KG1 (cell line): ENCODE measurements around the gene HMX1.

ENCODE experiments used
- DNase-seq: peaks from one replicate; lab custom pipeline; 2025; lab: John Stamatoyannopoulos, UW

Gene HMX1

DNA sequence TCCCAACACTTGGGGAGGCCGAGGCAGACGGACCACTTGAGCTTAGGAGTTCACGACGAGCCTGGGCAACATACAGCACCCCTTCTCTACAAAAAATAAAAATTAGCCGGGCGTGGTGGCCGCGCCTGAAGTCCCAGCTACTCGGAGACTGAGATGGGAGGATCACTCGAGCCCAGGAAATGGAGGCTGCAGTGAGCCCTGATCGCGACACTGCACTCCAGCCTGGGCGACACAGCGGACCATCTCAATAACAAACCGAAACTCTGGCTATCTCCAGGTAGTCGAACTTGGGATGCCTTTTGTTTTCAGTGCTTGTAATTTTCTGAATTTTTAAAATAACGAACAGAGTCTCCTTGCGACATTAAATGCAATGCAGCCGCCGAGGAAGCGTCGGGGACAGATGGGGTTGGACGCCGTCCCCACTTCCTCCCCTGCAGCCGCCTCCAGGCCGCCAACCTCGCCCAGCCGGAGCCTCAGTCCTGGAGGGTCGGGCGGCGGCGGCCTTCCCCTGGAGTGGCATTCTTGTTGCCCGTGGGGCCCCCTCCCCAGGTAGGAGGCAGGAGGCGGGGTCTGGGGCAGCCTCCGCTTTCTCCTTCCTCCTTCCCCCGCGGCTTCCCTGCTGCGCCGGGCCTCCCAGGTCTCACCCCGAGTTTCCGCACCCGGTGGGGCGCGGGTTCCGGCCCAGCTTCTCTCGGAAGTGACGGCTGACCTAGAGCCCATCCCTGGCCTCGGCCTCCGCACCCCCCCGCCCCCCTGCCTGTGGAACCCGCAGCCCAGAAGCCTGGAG lies 14.6 kb downstream of the HMX1 start:
- DNase-seq = no peak

DNA sequence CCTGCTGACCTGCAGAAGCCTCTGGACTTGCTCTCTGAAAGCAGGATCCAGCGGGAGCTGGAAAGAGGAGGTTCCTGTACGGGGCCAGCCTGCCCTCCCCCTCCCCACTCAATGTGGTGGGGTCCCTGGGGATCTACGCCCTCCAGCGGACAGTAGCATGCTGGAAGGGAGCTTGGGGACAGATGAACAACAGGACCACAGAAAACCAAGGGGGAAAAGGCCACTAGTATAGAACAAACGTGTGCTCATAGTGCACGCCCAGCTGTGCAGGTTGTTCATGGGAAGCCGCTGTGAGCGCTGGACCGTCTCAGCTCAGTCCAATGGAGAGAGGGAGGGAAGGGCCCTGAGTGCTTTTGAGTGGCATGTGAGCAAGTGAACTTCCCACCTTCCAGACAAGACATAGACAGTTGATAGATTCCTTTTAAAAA lies 15.8 kb downstream of the HMX1 start:
- DNase-seq = no peak

DNA sequence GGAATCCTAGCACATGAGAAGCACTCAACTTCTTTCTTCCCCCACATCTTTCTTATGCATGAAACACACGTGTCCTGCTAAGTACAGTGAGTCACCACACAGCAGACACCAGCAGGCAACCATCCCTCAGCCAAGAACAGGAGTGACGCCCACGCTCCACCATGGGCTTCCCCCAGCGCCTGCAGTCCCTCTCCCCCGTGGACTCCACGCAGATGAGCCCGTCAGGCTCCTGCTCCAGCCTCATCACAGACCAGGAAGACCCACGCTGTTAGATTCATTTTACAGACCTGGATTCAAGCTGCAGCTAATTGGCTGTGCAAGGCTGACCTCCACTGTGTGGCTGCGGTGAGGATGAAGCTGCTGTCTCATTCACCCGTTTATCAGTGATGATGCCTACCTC lies 16.7 kb downstream of the HMX1 start:
- DNase-seq = no peak

DNA sequence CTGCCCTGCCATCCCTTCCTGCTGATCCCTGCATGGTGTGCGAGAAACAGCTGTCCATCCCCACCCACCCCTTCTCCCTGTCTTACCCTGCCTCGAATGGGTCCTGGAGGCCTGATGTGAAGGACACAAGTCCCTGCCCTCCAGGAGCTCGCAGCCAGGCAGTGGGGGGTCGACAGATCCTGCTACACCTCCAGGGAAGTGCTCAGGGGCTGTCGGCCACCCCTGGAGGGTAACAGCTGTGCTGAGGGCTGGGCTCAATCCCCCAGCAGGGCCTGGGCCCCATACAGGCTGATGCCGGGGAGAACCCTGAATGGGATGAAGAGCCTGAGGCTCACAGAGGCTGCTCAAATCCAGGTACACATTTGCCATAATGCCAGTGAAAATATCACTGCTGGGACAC lies 17.6 kb downstream of the HMX1 start:
- no peak for DNase-seq

DNA sequence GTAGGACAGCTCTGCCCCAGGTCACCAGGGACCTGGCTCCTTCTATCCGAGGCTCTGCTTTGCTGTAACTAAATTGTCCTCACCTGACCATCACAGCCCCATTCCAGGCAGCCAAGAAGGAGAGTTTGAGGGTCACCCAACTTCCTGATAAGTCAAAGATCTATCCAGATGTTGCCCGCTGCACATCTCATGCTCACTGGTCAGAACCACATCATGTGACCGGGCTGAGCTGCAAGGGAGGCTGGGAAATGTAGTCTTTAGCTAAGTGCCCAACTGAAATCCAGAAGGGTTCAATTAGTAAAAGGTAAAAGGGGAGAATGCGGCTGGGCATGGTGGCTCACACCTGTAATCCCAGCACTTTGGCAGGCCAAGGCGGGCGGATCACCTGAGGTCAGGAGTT lies 18.4 kb downstream of the HMX1 start:
- DNase-seq = no peak

DNA sequence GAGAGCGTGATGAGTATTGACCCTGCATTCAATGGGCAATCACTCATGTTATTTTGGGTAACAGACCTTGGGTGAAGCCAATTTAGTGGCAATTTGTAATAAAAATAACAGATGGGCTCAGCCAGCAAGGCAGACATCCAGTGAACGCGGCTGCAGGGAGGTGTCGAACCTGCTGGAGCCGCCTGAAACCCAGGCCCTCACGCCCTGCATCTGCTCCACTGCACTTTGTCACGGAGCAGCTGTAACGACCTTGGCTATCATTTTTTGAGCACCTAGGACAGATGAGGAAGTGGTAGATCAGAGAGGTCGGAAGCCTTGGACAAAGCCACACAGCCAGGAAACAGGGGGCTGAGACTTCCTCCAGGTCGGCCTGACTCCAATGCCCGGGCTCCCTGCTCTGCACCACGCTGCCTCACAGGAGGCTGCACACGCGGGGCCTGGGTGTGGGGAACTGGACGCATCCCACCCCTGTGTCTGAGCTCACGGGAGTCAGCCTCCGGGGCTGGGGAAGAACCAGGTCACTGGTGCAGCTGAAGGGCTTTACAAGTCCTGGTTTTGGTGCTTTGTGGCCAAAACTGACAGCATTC lies 19.4 kb downstream of the HMX1 start:
- DNase-seq = no peak

DNA sequence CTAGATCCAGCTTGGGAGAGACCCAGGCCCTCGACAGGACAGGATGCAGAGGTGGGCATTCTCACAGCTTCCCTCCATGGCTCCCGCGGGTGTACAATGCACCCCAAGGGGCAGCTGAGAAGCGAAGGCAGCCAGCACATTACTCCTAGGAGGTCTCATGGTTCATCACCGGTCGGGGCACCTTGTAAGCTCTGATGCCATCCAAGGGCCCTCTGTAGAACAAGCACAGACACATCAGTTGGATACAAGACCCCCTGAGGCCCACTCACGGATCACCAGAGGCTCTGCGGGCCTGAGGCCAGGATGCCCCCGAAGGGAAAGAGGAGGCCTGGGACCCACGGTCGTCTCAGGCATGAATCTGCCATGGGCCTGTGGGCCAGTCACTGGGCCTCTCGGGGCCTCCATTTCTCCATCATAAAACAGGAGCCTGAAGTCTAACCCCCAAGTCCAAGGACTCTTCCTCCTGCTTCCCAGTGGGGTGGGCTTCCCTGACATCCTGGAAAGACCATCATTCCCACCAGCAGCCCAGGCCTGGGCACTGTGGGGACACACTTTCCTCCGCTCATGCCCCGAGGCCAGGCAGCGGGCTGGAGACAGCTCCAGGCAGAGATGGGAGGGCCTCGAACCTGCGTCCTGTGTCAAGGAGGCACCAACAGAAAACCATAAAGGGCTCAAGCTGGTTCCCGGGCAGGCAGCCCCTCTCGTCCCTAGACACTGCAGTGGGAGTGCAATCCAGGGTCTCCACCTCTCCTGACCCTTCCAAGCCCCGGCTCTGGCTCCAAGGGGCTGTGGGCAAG lies 20.1 kb downstream of the HMX1 start:
- no peak for DNase-seq

DNA sequence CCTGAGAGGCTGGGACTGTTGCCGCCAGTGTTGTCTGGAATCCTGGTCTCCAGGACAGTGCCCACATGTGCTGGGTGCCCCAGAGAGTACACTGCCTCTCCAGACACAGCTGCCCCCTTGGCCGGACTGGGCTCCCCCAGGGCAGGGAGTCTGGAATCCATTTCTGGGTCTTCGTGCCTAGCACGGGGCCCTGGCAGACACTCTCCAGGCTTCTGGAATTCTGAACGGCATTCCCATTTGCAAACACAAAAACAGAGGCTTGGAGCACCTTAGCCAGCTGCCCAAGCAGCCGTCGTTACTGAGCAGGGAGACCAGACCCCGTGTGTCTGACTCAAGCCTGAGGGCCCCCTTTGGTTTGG lies 20.8 kb downstream of the HMX1 start:
- no peak for DNase-seq

DNA sequence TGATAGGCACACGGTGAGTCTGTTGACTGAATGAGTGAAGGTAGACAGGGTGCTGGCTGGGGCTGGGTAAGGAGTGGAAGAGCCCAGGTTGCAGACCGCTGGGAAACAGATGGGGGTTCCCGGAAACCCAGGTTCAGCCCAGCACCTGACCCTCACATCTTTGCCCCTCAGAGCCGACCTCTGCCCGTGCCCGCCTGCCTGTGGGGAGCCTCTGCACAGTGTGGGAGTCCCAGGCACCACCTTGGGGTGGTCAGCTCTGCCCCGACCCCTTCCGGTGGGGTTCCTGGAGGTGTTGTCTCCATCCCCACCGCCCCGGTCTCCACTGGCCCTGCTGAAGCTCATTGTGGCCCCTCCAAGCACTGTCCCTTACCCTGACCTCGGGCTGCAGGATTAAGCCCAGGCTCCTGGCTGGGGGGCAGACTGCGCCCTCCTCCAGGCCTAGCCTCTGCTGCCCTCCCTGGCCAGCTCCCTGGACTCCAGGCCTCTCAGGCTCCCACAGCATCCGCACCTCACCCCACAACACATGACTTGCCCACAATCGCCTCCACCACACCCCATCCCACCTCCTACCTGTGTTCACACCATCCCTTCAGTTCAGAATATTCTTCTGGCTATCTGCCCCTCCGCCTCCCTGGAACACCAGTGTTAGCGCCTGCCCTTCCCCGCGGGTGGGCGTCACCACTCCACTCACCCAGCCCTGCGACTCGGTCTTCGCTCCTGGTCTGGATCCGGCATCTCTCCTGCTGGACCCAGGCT lies 21.4 kb downstream of the HMX1 start:
- no peak for DNase-seq

DNA sequence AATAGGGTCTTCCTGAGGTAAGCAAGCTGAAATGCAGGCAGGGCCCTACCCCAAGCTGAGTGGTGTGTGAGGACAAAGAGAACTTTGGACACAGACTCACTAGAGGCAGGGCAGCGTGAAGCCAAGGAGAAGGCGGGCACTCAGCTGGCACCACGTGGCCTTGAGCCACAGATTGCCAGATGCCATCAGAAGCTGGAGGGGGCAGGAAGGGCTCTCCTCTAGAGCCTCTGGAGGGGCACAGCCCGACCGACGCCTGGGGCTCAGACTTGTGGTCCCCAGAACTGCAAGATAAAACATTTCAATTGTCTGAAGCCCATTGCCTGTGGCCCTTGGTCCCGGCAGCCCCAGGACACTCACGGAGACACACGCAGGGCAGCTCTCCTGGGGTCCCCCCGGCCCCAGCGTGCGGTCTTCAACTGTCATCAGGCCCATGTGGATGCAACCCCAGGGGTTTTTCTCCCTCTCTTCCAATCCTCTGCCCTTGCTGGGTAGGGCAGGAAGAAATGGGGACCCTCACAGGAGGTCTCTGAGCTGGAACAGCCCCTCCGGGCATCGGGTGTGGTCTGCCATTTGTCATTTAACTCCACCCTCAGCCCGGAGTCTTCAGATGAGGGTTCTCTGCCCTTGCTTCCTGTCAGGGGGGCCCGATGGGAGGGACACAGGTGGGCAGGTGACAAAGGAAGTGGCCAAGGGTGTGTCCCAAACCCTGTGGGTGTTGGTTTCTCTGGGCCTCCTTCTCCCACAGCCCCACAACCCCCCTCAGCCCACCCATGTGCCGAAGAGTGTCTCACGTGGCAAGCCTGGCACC lies 22.2 kb downstream of the HMX1 start:
- DNase-seq = no peak

DNA sequence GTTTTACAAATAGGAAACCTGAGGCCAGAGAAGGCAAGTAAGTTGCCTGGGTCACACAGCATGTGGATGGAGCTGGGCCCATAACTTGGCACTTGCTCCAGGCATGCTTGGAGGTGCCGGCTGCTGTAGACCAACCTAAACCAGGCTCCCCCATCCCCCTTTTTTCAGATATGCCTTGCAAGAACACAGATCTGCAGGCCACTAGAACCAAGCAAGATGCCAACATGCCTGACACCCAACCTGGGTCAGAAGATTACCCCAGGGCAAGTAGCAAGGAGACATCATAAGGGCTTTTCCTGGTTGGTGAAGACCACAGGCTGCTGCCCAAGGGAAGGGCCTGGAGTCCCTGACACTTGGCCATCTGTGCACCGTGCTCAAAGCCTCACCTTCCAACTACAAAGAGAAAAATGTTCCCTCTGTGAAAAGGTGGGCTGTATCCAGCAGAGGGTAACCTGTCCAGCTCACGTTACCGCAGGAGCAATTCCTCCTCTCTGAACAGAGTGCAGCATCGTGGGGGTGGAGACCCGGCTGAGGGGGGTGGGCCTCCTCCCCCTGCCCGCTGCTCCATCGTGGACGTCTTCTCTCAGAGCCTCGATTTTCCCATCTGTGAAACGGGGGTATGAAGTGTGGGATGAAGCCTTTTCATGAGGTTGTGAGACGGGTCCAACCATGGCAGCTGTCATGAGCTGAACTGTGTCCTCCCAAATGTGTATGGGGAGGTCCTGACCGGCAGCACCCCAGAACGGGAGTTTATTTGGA lies 23.0 kb downstream of the HMX1 start:
- DNase-seq = no peak

DNA sequence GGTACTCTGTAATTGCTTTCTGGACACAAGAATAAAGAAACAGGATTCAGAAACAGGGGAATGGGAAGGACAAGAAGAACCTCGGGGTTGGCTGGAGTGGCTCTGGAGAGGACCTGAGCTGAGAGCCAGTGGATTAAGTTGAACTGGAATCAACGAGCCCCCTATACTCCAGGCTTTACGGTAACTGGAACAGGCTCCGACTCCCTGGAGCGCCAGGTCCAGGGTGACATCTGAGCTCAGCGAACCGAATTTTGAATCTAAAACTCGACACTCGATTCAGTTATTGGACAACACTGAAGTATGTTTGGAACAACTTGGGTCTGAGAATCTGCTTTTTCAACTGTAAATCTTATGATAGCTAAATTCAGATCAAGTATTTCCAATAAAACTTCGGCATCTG lies 23.9 kb downstream of the HMX1 start:
- DNase-seq = no peak

DNA sequence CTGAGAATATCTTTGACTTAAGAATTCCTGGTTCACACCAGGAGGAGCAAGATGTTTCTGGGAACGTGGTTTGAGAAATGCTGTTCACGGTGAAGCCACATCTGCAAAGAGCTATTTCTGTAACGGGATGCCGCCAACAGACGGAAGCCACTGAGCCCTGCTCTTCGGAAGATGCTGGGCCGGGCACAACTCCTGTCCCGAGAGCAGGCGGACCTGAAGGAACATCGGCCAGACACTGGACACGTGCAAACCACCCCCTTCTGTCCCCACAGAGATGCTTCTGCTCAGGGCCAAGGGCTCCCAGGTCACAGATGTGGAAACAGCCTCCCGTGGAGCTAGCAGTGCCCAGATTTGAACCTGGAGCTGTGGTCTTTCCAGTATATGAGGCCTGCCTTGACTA lies 24.3 kb downstream of the HMX1 start:
- DNase-seq = no peak

DNA sequence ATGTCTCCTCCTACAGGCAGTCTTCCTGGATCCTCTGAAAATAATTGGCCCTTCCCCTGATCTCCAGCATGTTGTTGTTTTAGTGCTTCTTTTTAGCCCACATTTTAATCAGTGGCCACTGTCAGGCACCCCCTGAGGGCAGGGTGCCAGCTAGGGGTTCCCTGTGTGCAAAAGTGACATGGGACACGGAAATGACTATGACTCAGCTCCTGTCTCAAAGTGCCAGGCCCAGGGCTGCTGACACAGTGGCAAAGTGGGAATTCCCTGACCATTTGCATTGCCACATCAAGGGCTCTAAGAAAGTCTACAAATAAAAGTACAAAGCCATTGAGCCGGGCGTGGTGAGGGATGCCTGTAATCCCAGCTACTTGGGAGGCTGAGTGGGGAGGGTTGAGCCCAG lies 24.8 kb downstream of the HMX1 start:
- no peak for DNase-seq

DNA sequence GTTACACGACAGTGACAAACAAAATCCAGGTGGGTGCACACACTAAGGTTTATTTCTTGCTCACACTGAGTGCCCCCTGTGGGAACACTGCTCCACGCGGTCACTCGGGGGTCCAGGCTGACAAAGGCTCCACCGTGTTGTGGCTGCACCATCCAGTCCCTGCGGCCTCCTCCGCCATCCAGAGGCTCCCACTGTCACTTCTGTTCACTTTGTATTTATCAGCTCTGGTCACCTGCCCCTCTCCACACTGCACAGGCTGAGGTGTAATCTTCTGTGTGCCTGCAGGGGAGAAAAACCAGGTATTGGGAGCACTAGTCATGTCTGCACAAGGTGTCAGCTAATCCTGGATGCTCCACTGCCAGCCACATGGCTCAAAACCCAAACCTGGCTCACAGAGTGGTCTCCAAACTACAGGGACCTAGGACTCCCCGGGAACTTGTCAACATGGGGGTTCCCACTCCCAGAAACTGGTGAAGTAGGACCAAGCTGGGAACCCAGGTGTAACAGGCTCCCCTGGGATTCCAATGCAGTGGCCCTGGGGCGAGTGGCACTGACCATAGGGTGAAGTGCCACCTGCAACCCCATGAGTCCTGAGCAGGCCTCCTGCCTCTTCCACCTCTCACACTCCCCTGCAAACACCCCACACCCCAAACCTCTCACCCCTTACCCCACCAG lies 25.5 kb downstream of the HMX1 start:
- no peak for DNase-seq

DNA sequence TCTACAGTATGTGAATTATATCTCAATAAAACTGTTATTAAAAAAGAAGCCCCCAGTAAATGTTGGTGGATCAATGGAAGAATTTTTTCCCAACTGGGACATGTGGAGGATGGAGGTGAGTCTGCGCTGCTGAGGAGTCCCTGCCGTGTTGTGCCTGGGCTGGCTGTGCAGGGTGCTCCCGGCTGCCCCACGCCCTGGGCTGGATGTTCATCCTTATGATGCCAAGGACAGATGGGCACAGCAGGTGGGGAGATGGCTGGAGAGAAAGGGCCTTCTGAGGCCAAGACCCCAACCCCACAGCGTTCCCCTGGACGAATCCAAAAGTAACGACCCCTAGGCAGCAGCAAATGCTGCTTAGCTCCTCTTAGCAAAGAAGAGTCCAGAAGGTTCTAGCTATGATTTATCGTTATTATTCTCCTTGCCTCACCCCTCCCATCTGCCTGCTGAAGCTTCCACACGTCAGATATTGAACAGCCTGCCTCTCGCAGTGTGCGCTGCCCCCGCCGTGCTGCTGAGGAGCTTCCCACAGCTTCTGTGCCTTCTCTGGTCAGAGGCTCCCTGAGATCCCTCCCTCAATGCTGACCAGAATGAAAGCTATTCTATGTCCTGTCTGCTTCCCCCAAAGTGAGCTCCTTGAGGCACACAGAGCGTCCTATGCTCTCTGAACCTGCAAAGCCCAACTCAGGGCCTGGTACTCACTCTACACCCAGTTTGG lies 26.5 kb downstream of the HMX1 start:
- DNase-seq = no peak

DNA sequence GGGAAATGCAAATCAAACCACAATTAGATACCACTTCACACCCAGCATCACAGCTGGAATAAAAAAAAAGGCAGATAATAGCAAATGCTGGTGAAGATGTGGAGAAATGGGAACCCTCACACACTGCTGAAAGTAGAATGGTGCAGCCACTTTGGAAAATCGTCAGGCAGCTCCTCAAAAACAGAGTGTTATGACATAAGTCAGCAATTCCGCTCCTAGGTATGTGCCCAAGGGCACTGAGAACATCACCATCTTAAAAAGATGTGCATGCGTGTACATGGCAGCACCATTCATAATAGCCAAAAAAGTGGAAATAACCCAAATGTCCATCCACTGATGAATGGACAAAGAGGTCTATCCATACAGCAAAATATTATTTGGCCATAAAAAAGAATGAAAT lies 28.0 kb downstream of the HMX1 start:
- DNase-seq = no peak

DNA sequence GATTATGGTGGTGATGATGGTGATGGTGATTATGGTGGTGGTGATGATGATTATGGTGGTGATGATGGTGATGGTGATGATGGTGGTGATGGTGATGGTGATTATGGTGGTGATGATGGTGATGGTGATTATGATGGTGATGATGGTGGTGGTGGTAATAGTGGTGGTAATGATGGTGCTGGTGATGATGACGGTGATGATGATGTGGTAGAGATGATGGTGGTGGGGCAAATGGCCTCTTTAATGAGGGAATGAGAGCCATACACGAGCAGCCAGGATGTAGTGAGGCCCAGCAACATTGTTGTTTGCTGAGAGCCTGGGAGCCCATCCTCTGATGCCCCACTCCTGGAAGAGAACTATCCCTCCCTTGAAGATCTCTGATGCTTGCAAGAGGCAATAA lies 29.0 kb downstream of the HMX1 start:
- no peak for DNase-seq

DNA sequence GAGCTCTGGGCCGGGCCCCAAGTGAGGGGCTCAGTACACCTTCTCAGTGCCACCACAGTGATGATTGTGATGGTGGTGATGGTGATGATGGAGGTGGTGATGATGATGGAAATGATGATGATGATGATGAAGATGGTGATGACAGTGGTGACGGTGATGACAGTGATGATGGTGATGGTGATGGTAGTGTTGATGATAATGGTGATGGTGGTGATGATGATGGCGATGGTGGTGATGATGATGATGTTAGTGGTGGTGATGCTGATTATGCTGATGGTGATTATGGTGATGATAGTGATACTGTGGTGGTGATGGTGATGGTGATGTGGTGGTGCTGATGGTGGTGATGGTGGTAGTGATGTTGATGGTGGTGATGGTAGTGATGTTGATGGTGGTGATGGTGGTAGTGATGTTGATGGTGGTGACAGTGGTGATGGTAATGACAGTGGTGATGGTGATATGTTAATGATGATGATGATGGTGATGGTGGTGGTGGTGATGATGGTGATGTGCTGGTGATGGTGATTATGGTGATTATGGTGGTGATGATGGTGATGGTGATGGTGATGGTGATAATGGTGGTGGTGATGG lies 29.9 kb downstream of the HMX1 start:
- no peak for DNase-seq
